HEK293T (cell line): Measurements from ENCODE around the gene PBX2.

Source experiments
- ARNT ChIP-seq: fragments of 450-650 bp; IDR thresholded peaks from 2 replicates; pipeline ENCODE4 v1.6.1; 2017; ENCODE audit warnings: mild to moderate bottlenecking
- ELF4 ChIP-seq: fragments of 450-650 bp; IDR thresholded peaks from 2 replicates; pipeline ENCODE4 v1.6.1; 2017; ENCODE audit warnings: antibody characterized with exemption
- FOXK2 ChIP-seq: fragments of 450-650 bp; IDR thresholded peaks from 2 replicates; pipeline ENCODE4 v1.6.1; 2016; ENCODE audit warnings: mild to moderate bottlenecking
- HDGF ChIP-seq: fragments of 450-650 bp; IDR thresholded peaks from 2 replicates; pipeline ENCODE4 v1.6.1; 2017; ENCODE audit warnings: antibody characterized with exemption, borderline replicate concordance
- LEF1 ChIP-seq: fragments of 450-650 bp; IDR thresholded peaks from 2 replicates; pipeline ENCODE4 v1.6.1; 2017; ENCODE audit warnings: mild to moderate bottlenecking, borderline replicate concordance
- SUZ12 ChIP-seq: fragments of 450-650 bp; IDR thresholded peaks from 2 replicates; pipeline ENCODE4 v1.6.1; 2016; ENCODE audit warnings: mild to moderate bottlenecking
- TARDBP ChIP-seq: fragments of 450-650 bp; IDR thresholded peaks from 2 replicates; pipeline ENCODE4 v1.6.1; 2016

DNA sequence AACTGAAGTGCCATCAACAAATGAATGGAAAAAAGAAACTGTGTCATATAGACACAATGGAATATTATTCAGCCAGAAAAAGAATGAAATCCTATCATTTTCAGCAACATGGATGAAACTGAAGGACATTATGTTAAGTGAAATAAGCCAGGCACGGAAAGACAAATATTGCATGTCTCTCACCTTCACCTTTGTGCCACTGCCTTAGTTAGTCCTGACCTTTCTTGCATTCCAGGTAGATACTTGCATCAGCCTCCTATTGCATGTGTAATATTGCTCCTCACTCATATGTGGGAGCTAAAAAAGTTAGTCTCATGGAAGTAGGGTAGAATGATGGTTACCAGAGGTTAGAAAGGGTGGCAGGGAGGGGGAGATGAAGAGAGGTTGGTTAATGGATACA, 19.0 kb upstream of the PBX2 start:
- TF ChIP-seq LEF1 (no peak), SUZ12 (no peak), HDGF (no peak), FOXK2 (no peak), ELF4 (no peak), TARDBP (no peak), ARNT (no peak)
